ENCODE measurements around the gene EPHA8.

Gene EPHA8

DNA sequence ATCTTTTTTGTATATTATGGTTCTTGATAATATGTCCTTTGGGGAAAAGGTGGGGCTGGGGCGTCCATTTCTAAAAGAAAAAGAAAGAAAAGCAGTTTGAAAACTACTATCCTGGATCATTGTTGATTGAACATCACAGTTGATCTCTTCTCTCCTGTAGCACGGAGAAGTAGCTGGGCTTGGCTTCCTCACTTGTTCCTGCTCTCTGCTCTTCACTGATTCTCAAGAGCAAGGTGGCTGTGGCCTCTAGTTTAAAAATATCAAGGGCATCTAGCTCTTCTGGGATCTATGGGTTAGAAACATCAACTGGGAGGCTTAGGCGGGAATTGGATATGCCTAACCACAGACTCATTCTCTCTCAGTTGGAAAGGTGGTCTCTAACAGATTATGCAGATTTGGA lies 38.1 kb upstream of the EPHA8 start:
- H4K91ac ChIP-seq (ENCODE audit: low read length), result no peak overlapping the region
- 94% methylated on average over 3 of the region's 3 CpGs for WGBS

DNA sequence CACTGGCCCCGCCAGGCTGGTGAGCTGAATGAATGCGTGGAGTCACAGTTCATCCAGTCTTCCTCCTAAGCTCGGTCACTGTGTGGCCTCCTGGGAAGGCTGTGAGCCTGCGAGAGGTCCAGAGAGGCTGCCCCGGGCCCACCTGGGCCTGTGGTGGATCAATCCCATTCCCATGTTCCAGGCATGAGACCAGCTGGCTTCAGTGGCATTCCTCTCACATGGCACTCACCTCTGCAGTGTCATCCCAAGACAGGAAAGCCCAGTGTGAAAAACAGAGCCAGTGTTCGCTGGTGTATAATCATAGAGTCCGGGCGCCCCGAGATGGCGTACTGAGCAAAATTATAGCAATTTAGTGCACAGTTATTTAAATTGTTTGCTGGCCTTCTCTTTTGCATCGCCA lies 37.6 kb upstream of the EPHA8 start:
- Histone ChIP-seq H3K79me1 (replicated peaks; ENCODE audit: low read length, poor library complexity, severe bottlenecking) (no peaks in the 10 kb centered on the region), H2BK120ac (ENCODE audit: low read depth, low read length) (no peak overlapping the region), H2BK15ac (ENCODE audit: low read depth, poor library complexity, severe bottlenecking) (no peak overlapping the region), H2BK12ac (ENCODE audit: low read length in 2 of 2) (no peak overlapping the region), H3K36me3 (ENCODE audit: control insufficient read depth in 1 of 2, insufficient read depth in 2 of 2, low read depth in 1 of 2, low read length in 2 of 2) (peaks cover 64 to 67% of the 10 kb centered on the region in 2 experiments), H2BK5ac (ENCODE audit: low read depth, low read length, poor library complexity, severe bottlenecking) (no peak overlapping the region), H3K9me3 (ENCODE audit: control insufficient read depth, low read length) (no peaks in the 10 kb centered on the region), H3K4me3 (ENCODE audit: insufficient read depth in 1 of 2, low read depth in 1 of 2, low read length in 2 of 2) (no peak overlapping the region), H3K4me1 (ENCODE audit: control insufficient read depth, insufficient read depth, low read depth, low read length) (no peaks in the 10 kb centered on the region), H2AFZ (ENCODE audit: low read depth, low read length) (no peak overlapping the region), H3K9ac (ENCODE audit: low read length) (no peak overlapping the region), H3K27me3 (ENCODE audit: control insufficient read depth in 1 of 2, insufficient read depth in 1 of 2, low read length in 2 of 2) (no peaks in the 10 kb centered on the region), H3K27ac (ENCODE audit: low read length, poor library complexity, severe bottlenecking) (no peak overlapping the region), H4K91ac (ENCODE audit: low read length) (no peak overlapping the region), H3K18ac (ENCODE audit: low read depth in 1 of 2, low read length in 2 of 2) (no peak overlapping the region), H3K4ac (ENCODE audit: low read depth in 1 of 2, low read length in 2 of 2) (no peak overlapping the region), H2AK5ac (ENCODE audit: low read length, severe bottlenecking) (no peak overlapping the region), H3K23ac (ENCODE audit: low read length in 2 of 2) (no peak overlapping the region), H3K4me2 (ENCODE audit: low read length, poor library complexity, severe bottlenecking) (no peak overlapping the region), H3K14ac (ENCODE audit: low read length in 2 of 2) (no peak overlapping the region), H4K8ac (ENCODE audit: low read length) (no peak overlapping the region)
- WGBS, result 99% methylated on average over 11 of the region's 11 CpGs
- DNase-seq, result no peak

More for the DNA sequence above, 38.1 kb upstream of the EPHA8 start:
- H3K9me3 ChIP-seq (ENCODE audit: control insufficient read depth, low read length), result no peaks in the 10 kb centered on the region
- no peak overlapping the region for H3K9ac ChIP-seq (ENCODE audit: low read length)
- H3K4ac ChIP-seq (ENCODE audit: low read depth in 1 of 2, low read length in 2 of 2), result no peak overlapping the region
- no peaks in the 10 kb centered on the region for H3K27me3 ChIP-seq (ENCODE audit: control insufficient read depth in 1 of 2, insufficient read depth in 1 of 2, low read length in 2 of 2)
- peaks cover 69 to 70% of the 10 kb centered on the region in 2 experiments for H3K36me3 ChIP-seq (ENCODE audit: control insufficient read depth in 1 of 2, insufficient read depth in 2 of 2, low read depth in 1 of 2, low read length in 2 of 2)
- H2BK12ac ChIP-seq (ENCODE audit: low read length in 2 of 2), result no peak overlapping the region
- H2BK5ac ChIP-seq (ENCODE audit: low read depth, low read length, poor library complexity, severe bottlenecking), result no peak overlapping the region
- H2BK120ac ChIP-seq (ENCODE audit: low read depth, low read length), result no peak overlapping the region
- no peak overlapping the region for H3K4me2 ChIP-seq (ENCODE audit: low read length, poor library complexity, severe bottlenecking)
- DNase-seq, result no peak
- H3K18ac ChIP-seq (ENCODE audit: low read depth in 1 of 2, low read length in 2 of 2), result no peak overlapping the region
- no peak overlapping the region for H3K4me3 ChIP-seq (ENCODE audit: insufficient read depth in 1 of 2, low read depth in 1 of 2, low read length in 2 of 2)
- H2BK15ac ChIP-seq (ENCODE audit: low read depth, poor library complexity, severe bottlenecking), result no peak overlapping the region
- H3K23ac ChIP-seq (ENCODE audit: low read length in 2 of 2), result no peak overlapping the region
- H2AK5ac ChIP-seq (ENCODE audit: low read length, severe bottlenecking), result no peak overlapping the region
- H4K8ac ChIP-seq (ENCODE audit: low read length), result no peak overlapping the region
- no peak overlapping the region for H2AFZ ChIP-seq (ENCODE audit: low read depth, low read length)
- H3K27ac ChIP-seq (ENCODE audit: low read length, poor library complexity, severe bottlenecking), result no peak overlapping the region
- no peaks in the 10 kb centered on the region for H3K4me1 ChIP-seq (ENCODE audit: control insufficient read depth, insufficient read depth, low read depth, low read length)
- no peaks in the 10 kb centered on the region for H3K79me1 ChIP-seq (replicated peaks; ENCODE audit: low read length, poor library complexity, severe bottlenecking)
- H3K14ac ChIP-seq (ENCODE audit: low read length in 2 of 2), result no peak overlapping the region

DNA sequence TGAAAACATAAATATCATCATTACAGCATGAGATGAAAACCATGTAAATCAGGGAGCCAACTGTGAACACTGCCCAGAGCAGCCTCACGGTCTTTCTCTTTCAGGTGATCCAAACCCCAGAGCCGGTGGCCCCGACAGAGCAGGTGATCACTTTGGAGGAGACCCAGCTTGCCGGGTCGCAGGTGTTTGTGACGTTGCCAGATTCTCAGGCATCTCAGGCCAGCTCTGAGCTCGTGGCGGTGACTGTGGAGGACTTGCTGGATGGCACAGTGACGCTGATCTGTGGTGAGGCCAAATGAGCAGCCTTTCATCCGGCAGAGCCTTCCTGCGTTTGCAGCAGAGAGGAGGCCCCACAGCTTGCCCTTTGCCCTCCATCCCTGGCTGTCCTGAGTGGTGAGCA lies 37.2 kb upstream of the EPHA8 start:
- no peaks in the 10 kb centered on the region for H3K79me1 ChIP-seq (replicated peaks; ENCODE audit: low read length, poor library complexity, severe bottlenecking)
- H2BK5ac ChIP-seq (ENCODE audit: low read depth, low read length, poor library complexity, severe bottlenecking), result no peak overlapping the region
- H3K4ac ChIP-seq (ENCODE audit: low read depth in 1 of 2, low read length in 2 of 2), result no peak overlapping the region
- H3K9me3 ChIP-seq (ENCODE audit: control insufficient read depth, low read length), result no peaks in the 10 kb centered on the region
- no peak overlapping the region for H4K91ac ChIP-seq (ENCODE audit: low read length)
- WGBS, result 93% methylated on average over 11 of the region's 11 CpGs
- no peak overlapping the region for H3K27ac ChIP-seq (ENCODE audit: low read length, poor library complexity, severe bottlenecking)
- H3K4me2 ChIP-seq (ENCODE audit: low read length, poor library complexity, severe bottlenecking), result no peak overlapping the region
- H3K4me1 ChIP-seq (ENCODE audit: control insufficient read depth, insufficient read depth, low read depth, low read length), result no peaks in the 10 kb centered on the region
- no peak overlapping the region for H3K23ac ChIP-seq (ENCODE audit: low read length in 2 of 2)
- H4K8ac ChIP-seq (ENCODE audit: low read length), result no peak overlapping the region
- no peak overlapping the region for H3K9ac ChIP-seq (ENCODE audit: low read length)
- H2AFZ ChIP-seq (ENCODE audit: low read depth, low read length), result no peak overlapping the region
- H3K14ac ChIP-seq (ENCODE audit: low read length in 2 of 2), result no peak overlapping the region
- peaks cover 60 to 63% of the 10 kb centered on the region in 2 experiments for H3K36me3 ChIP-seq (ENCODE audit: control insufficient read depth in 1 of 2, insufficient read depth in 2 of 2, low read depth in 1 of 2, low read length in 2 of 2)
- no peak overlapping the region for H3K4me3 ChIP-seq (ENCODE audit: insufficient read depth in 1 of 2, low read depth in 1 of 2, low read length in 2 of 2)
- no peak for DNase-seq
- no peak overlapping the region for H2BK15ac ChIP-seq (ENCODE audit: low read depth, poor library complexity, severe bottlenecking)
- H3K18ac ChIP-seq (ENCODE audit: low read depth in 1 of 2, low read length in 2 of 2), result no peak overlapping the region
- H2BK120ac ChIP-seq (ENCODE audit: low read depth, low read length), result no peak overlapping the region
- H3K27me3 ChIP-seq (ENCODE audit: control insufficient read depth in 1 of 2, insufficient read depth in 1 of 2, low read length in 2 of 2), result no peaks in the 10 kb centered on the region
- H2AK5ac ChIP-seq (ENCODE audit: low read length, severe bottlenecking), result no peak overlapping the region
- H2BK12ac ChIP-seq (ENCODE audit: low read length in 2 of 2), result no peak overlapping the region

DNA sequence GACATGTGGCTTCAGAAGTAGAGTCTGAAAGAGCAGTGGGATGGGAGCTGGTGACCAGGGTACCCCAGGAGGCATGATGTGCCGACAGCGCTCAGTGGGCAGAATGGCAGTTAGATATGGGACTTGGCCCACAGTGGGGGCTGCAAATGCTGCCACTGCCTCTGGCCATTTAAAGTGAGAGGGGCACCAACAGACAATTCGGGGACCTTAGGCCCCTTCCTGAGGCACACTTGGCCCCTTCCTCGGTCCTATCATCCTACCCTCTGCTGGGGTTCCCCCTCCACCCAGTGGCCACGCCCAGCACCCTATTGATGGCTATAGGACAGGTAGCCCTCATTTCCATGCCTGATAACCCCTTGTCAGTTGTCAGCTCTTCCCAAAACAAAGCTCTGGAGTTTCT lies 36.6 kb upstream of the EPHA8 start:
- Histone ChIP-seq H3K4me2 (ENCODE audit: low read length, poor library complexity, severe bottlenecking) (no peak overlapping the region), H2BK12ac (ENCODE audit: low read length in 2 of 2) (no peak overlapping the region), H3K27ac (ENCODE audit: low read length, poor library complexity, severe bottlenecking) (no peak overlapping the region), H3K4me3 (ENCODE audit: insufficient read depth in 1 of 2, low read depth in 1 of 2, low read length in 2 of 2) (no peak overlapping the region), H3K9ac (ENCODE audit: low read length) (no peak overlapping the region), H2BK5ac (ENCODE audit: low read depth, low read length, poor library complexity, severe bottlenecking) (no peak overlapping the region), H3K18ac (ENCODE audit: low read depth in 1 of 2, low read length in 2 of 2) (no peak overlapping the region), H2BK15ac (ENCODE audit: low read depth, poor library complexity, severe bottlenecking) (no peak overlapping the region), H3K36me3 (ENCODE audit: control insufficient read depth in 1 of 2, insufficient read depth in 2 of 2, low read depth in 1 of 2, low read length in 2 of 2) (peaks cover 54 to 62% of the 10 kb centered on the region in 2 experiments), H4K8ac (ENCODE audit: low read length) (no peak overlapping the region), H3K23ac (ENCODE audit: low read length in 2 of 2) (no peak overlapping the region), H2BK120ac (ENCODE audit: low read depth, low read length) (no peak overlapping the region), H3K4ac (ENCODE audit: low read depth in 1 of 2, low read length in 2 of 2) (no peak overlapping the region), H3K9me3 (ENCODE audit: control insufficient read depth, low read length) (no peaks in the 10 kb centered on the region), H2AK5ac (ENCODE audit: low read length, severe bottlenecking) (no peak overlapping the region), H2AFZ (ENCODE audit: low read depth, low read length) (no peak overlapping the region), H3K14ac (ENCODE audit: low read length in 2 of 2) (no peak overlapping the region), H3K4me1 (ENCODE audit: control insufficient read depth, insufficient read depth, low read depth, low read length) (no peaks in the 10 kb centered on the region), H3K79me1 (replicated peaks; ENCODE audit: low read length, poor library complexity, severe bottlenecking) (no peaks in the 10 kb centered on the region), H4K91ac (ENCODE audit: low read length) (no peak overlapping the region), H3K27me3 (ENCODE audit: control insufficient read depth in 1 of 2, insufficient read depth in 1 of 2, low read length in 2 of 2) (no peaks in the 10 kb centered on the region)
- DNase-seq, result no peak
- 96% methylated on average over 4 of the region's 5 CpGs for WGBS
